HG02588 (cell line): ENCODE results near the gene AMMECR1L.

Experiments used
- ATAC-seq: cut with Tn5 transposase; IDR thresholded peaks from one replicate; pipeline ENCODE4 v1.9.1; 2021; ENCODE audit warnings: mild to moderate bottlenecking, moderate library complexity; ENCODE audit not compliant: unreplicated experiment

AMMECR1L gene

GRCh38 chr2:127887776-127888130 lies 2.0 kb upstream of the AMMECR1L start:
- ATAC-seq: no peak

GRCh38 chr2:127887082-127887775 lies 1.5 kb upstream of the AMMECR1L start:
- ATAC-seq: no peak

GRCh38 chr2:127886593-127886935 lies 808 bp upstream of the AMMECR1L start:
- ATAC-seq: peak; percentile 20

DNA sequence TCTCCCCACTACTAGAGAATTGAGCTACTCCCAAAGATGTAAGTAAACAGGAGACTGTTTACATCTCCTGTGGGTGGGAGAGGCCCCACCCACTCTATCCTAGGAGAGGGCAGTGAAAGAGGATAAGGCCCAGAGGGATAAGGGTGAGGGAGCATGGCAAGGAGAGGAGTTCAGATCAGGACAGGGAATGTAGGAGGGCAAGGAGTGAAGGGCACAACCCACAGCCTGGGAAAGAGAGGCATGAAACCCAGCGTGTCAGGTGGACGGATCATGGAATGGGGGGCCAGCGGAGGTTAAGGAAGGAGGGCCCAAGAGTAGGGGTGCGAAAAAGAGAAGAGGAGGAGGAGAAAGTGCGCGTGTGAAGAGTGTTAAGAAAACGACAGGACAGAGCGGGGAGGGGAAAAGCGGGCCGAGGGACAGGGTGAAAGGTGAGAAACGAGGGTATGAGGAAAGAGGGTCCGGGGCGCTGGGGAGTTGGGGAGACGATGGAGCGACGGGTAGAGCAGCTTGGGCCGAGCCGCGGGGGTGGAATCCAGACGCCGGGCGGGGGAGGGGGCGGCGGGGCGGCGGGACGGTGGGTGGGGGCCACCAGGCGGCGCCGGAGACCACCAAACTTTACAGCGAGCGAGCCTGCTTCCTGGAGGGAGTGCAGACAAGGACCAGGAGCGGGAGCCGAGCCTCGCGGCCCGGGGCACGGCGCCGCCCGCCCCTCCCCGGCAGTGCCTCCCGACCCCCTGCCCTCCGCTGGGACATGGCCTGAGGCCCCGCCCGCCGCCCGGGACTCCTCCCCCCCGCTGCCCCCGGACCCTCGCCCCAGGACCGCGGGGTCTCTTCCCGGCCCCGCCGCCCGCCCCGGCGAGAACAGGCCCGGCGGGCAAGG lies 655 bp downstream of the AMMECR1L start:
- ATAC-seq: peak; percentile 11

DNA sequence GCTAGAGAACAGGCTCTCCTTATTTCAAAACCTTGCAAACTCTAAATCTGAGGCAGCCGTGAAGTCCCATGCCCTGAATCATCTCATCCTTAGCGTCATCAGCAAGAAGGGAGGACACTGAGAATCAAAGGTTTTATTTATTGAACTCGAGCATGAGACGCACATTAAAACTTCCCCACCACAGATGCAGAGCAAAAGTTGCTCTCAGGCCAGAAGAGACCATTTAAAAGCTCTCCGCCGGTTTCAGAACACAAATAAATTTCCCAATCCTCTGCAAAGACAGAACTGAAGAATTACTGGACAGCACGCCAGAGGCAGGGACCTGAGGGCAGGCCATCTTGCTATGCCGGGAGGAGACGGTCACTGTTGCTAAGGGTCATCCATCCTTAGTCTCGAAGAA lies 1.3 kb downstream of the AMMECR1L start:
- ATAC-seq: no peak

GRCh38 chr2:127879899-127880298 lies 5.9 kb downstream of the AMMECR1L start:
- no peak for ATAC-seq

DNA sequence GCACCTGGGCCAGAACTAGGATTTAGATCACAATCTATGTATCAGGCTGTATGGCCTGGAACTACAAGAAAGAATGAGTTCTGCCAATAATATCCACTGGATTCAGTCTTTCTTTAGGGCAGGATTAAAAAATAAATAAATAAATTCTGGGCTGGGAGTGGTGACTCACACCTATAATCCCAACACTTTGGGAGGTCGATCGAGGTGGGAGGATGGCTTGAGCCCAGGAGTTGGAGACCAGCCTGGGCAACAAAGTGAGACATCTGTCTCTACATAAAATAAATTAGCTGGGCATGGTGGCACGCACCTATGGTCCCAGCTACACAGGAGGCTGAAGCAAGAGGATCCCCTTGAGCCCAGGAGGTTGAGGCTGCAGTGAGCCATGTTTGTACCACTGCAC lies 8.1 kb downstream of the AMMECR1L start:
- ATAC-seq: no peak

DNA sequence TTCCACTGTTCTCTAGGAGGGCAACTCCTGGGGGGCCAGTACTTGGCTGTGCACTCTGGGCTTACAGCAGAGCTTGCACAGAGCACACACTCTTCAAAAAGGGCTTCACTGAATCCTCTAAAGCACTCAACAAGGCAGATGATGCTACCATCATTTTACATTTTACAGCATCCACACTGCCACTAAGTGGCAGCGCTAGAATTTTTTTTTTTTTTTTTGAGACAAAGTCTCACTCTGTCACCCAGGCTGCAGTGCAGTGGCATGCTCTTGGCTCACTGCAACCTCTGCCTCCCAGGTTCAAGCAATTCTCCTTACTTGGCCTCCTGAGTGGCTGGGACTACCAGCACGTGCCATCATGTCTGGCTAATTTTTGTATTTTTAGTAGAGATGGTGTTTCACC lies 8.6 kb downstream of the AMMECR1L start:
- no peak for ATAC-seq

GRCh38 chr2:127874378-127875269 lies 11.1 kb downstream of the AMMECR1L start:
- no peak for ATAC-seq

DNA sequence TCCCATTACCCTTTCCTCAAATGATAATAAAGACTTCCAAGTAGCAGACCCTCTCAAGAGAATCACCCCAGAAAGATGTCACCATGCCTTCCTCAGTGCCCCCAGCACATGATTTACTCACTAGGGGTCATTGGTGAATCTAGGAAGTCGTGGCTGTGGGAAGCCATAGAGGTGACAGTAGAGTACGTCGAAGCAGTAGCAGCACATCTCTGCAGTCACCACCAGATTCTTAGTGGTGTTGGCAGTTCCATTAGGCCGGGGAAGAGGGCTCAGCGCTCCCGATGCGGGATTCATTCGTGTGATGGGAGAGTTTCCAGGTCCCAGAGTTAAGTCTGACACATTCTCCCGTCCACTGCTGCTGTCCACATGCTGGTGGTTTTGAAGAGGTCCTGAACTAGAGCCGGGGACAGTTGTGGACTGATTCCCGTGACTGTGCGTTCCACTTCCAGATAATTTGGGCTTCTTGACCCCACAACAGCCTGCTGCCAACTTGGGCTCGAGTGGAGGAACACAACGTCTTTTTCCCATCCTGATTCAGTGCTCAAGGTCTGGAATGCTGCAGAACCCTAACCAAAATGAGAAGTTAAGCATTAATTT lies 12.0 kb downstream of the AMMECR1L start:
- no peak for ATAC-seq

GRCh38 chr2:127872354-127872753 lies 13.4 kb downstream of the AMMECR1L start:
- no peak for ATAC-seq

DNA sequence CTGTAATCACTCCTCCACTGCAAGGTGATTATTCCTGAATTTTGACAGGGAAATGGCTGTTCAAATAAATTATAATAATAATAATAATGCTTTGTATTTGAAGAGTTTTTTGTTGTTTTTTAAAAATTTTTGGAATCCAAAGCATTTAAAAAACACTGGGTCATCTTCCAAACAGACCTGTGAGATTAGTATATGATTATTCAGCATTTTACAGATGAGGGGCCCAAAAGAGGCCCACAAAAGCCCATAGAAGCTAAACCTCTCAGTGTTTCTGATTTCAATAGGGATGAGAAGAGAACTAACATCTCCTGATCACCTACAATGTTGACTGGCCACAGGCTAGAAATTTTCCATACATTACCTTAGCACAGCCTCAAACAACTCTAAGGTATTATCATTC lies 19.8 kb downstream of the AMMECR1L start:
- no peak for ATAC-seq

- ATAC-seq: no peak
These were observed 20.9 kb downstream of the AMMECR1L start for GRCh38 chr2:127864877-127865276.

GRCh38 chr2:127862228-127862627 lies 23.5 kb downstream of the AMMECR1L start:
- ATAC-seq: no peak

GRCh38 chr2:127860130-127860529 lies 25.6 kb downstream of the AMMECR1L start:
- no peak for ATAC-seq

GRCh38 chr2:127859712-127860085 lies 26.1 kb downstream of the AMMECR1L start:
- ATAC-seq: no peak

DNA sequence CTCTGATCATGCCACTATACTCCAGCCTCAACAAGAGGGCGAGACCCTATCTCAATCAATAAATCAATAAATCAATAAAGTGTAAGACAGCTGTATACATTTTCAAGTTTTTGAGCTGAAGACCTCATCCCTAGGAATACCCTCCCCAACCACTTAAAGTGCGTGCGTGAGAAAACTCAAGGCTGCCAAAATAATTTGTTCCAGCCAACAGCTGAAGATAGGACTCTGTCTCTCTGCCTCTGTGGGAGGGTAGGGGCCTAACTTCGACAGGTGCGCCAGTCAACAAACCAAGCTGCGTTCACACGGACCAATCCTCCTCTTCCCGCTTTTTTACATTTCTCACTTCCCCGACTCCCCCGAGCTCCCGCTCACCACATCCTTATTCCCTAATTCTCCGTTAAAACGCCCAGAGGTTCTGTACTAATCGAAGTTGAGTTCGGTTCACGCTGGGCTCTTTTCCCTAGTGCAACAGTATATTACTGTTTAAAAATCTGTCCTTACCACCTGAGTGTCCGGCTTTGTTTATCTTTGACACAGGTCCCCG lies 28.4 kb downstream of the AMMECR1L start:
- no peak for ATAC-seq

DNA sequence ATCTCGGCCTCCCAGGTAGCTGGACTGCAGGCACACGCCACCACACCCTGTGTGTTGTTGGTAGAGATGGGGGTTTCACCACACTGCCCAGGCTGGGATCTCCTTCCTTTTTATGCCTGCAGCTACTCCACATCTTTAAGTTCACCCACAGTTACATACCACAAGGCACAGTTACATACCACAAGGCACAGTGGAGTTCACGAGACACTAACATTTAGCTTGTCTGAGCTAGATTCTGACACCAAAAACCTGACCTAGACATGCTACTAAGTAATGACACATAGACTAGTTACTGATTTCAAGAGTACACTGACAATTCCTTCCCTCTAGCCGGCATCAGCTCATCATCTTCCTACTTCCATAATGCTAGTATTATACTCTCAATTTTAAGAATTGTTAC lies 32.1 kb downstream of the AMMECR1L start:
- ATAC-seq: no peak

GRCh38 chr2:127852388-127852787 lies 33.4 kb downstream of the AMMECR1L start:
- ATAC-seq: no peak

DNA sequence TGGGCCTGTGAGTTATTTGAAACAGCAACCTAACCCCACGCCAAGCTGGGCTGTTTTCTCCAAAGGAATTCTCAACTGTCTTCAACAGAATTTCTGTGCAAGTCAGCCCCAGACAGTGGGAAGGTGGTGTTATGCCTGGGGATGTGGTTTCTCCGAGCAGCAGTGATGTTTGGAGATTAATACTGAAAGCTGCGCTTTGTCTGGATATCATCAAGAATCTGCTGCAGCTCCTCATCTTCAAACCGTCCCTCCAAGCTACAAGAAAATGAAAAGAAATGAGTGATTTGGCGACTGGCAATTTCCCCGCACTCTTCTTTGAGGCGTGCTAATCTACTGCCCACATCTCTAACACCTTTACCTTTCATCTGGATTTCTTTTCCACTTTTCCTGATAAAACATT lies 37.8 kb downstream of the AMMECR1L start:
- no peak for ATAC-seq

- no peak for ATAC-seq
These were observed 40.8 kb downstream of the AMMECR1L start for GRCh38 chr2:127844973-127845372.
